ENCODE measurements around the gene KATNIP.

DNA sequence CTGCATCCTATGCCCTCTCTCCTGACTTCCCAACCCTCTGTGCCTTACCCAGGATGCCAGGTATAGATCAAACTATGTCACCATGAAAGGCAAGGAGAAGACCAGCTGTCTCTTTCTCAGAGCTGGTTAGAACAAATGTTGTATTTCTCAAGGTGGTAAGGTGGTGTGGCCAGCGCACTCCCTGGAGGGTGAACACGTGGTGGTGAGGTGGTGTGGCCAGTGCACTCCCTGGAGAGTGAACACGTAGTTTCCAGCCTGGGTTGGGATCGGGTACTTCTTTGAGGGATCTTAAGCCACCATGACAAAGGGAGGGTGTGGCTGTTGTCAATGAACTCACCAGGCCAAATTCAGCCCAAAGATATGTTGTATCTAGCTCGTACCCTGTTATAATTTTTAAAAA lies 26.8 kb downstream of the KATNIP start:
- no peak for TF ChIP-seq MZF1 (tag by site-specific recombination; IDR thresholded peaks at IDR 0.05; ENCODE audit: borderline replicate concordance)
- no peak for TF ChIP-seq KLF1 (tag by site-specific recombination; IDR thresholded peaks at IDR 0.05)
- no peak for TF ChIP-seq ZNF629 (tag by site-specific recombination; IDR thresholded peaks at IDR 0.05)
- no peak for TF ChIP-seq ZNF169 (tag by site-specific recombination; IDR thresholded peaks at IDR 0.05)
- TF ChIP-seq, protein P1, sequence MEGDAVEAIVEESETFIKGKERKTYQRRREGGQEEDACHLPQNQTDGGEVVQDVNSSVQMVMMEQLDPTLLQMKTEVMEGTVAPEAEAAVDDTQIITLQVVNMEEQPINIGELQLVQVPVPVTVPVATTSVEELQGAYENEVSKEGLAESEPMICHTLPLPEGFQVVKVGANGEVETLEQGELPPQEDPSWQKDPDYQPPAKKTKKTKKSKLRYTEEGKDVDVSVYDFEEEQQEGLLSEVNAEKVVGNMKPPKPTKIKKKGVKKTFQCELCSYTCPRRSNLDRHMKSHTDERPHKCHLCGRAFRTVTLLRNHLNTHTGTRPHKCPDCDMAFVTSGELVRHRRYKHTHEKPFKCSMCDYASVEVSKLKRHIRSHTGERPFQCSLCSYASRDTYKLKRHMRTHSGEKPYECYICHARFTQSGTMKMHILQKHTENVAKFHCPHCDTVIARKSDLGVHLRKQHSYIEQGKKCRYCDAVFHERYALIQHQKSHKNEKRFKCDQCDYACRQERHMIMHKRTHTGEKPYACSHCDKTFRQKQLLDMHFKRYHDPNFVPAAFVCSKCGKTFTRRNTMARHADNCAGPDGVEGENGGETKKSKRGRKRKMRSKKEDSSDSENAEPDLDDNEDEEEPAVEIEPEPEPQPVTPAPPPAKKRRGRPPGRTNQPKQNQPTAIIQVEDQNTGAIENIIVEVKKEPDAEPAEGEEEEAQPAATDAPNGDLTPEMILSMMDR (tag by site-specific recombination; IDR thresholded peaks at IDR 0.05): no peak
- no peak for TF ChIP-seq ZNF324 (tag by site-specific recombination; IDR thresholded peaks at IDR 0.05)
- no peak for TF ChIP-seq ZIC2 (tag by site-specific recombination; IDR thresholded peaks at IDR 0.05)

All from HEK293 (cell line).